GM13977 (cell line): ENCODE data around the gene NME3.
"Not testable (repeated sequence)": the region's sequence is repeated elsewhere in the genome, so short reads cannot be mapped to it uniquely, and the experiment has no call there.

ENCODE experiments used
- DNase-seq: peaks from one replicate; pipeline ENCODE4 v3.0.0; 2012; ENCODE audit warnings: low spot score
- CTCF ChIP-seq: IDR thresholded peaks from 2 replicates; pipeline ENCODE4 v1.5.1; 2012; ENCODE audit warnings: mild to moderate bottlenecking, control low read depth; ENCODE audit not compliant: insufficient read depth; ENCODE audit errors: extremely low read depth, missing control alignments
- in situ Hi-C: fragments of 300-500 bp; cut with MboI; formaldehyde crosslinking; loops from one replicate; pipeline ENCODE4 v1.12.0; 2022; ENCODE audit warnings: low sequenced_read_pairs, low pct_unique_long_range_greater_than_20kb, mixed read lengths, inconsistent platforms; ENCODE audit not compliant: unreplicated experiment

The NME3 gene

GRCh38 chr16:1810106-1810505 is 38.8 kb upstream of the NME3 start:
- DNase-seq = no peak
- in situ Hi-C loops = no loop called here
- no peak for TF ChIP-seq CTCF

- in situ Hi-C loops = no loop called here
- DNase-seq = no peak
- no peak for TF ChIP-seq CTCF
These were observed 38.0 kb upstream of the NME3 start for GRCh38 chr16:1809281-1809801.

- in situ Hi-C loops = no loop called here
- no peak for TF ChIP-seq CTCF
- DNase-seq = no peak
These were observed 37.3 kb upstream of the NME3 start for GRCh38 chr16:1808691-1809090.

- no peak for DNase-seq
- in situ Hi-C loops = no loop called here
- TF ChIP-seq CTCF = no peak
These were observed 36.3 kb upstream of the NME3 start for GRCh38 chr16:1807626-1808025.

GRCh38 chr16:1800701-1801100 is 29.4 kb upstream of the NME3 start:
- in situ Hi-C loops = no loop called here
- TF ChIP-seq CTCF = no peak
- DNase-seq = no peak

GRCh38 chr16:1799263-1799662 is 27.9 kb upstream of the NME3 start:
- in situ Hi-C loops, DNase-seq: not testable (repeated sequence)

GRCh38 chr16:1794908-1795666 is 23.7 kb upstream of the NME3 start:
- no peak for TF ChIP-seq CTCF
- in situ Hi-C loops = no loop called here
- no peak for DNase-seq
